ENCODE measurements around the gene CDK4.
"Not testable (repeated sequence)": the region's sequence is repeated elsewhere in the genome, so short reads cannot be mapped to it uniquely, and the experiment has no call there.

The CDK4 gene

GRCh38 chr12:57751788-57752667 is at the start of gene CDK4:
Gene CDK4, minus strand, starts transcription at chr12:57752310. Its CDS starts 593 bp downstream, at chr12:57751717.
- DNase-seq, result peak; percentile 94

GRCh38 chr12:57800965-57801364 is 48.9 kb upstream of the CDK4 start:
- DNase-seq, result no peak

- no peak for DNase-seq
These were observed 45.8 kb upstream of the CDK4 start for GRCh38 chr12:57797933-57798332.

GRCh38 chr12:57796996-57797395 is 44.9 kb upstream of the CDK4 start:
- DNase-seq, result no peak

- no peak for DNase-seq
These were observed 43.2 kb upstream of the CDK4 start for GRCh38 chr12:57795354-57795753.

GRCh38 chr12:57793920-57794319 is 41.8 kb upstream of the CDK4 start:
- DNase-seq, result no peak

- no peak for DNase-seq
These were observed 31.8 kb upstream of the CDK4 start for GRCh38 chr12:57783861-57784260.

GRCh38 chr12:57783466-57783801 is 31.3 kb upstream of the CDK4 start:
- DNase-seq, result no peak

- DNase-seq, result peak; percentile 54
These were observed 30.7 kb upstream of the CDK4 start, which contains the start of gene TSFM for GRCh38 chr12:57782608-57783465. Gene TSFM, plus strand, starts transcription at chr12:57782787. Its CDS starts 15 bp downstream, at chr12:57782802.

- DNase-seq, result no peak
These were observed 30.1 kb upstream of the CDK4 start for GRCh38 chr12:57782243-57782607.

- no peak for DNase-seq
These were observed 29.7 kb upstream of the CDK4 start for GRCh38 chr12:57781801-57782200.

GRCh38 chr12:57781244-57781643 is 29.1 kb upstream of the CDK4 start:
- DNase-seq, result peak; percentile 11

- DNase-seq, result no peak
These were observed 28.3 kb upstream of the CDK4 start for GRCh38 chr12:57780284-57780897.

- no peak for DNase-seq
These were observed 27.6 kb upstream of the CDK4 start for GRCh38 chr12:57779736-57780135.

GRCh38 chr12:57777911-57778310 is 25.8 kb upstream of the CDK4 start:
- DNase-seq, result no peak

- DNase-seq, result no peak
These were observed 25.3 kb upstream of the CDK4 start for GRCh38 chr12:57777367-57777766.

GRCh38 chr12:57776247-57776587 is 24.1 kb upstream of the CDK4 start:
- no peak for DNase-seq

GRCh38 chr12:57775563-57776246 is 23.6 kb upstream of the CDK4 start:
- DNase-seq, result no peak

- no peak for DNase-seq
These were observed 22.9 kb upstream of the CDK4 start for GRCh38 chr12:57775044-57775443.

- not testable (repeated sequence) for DNase-seq
These were observed 22.5 kb upstream of the CDK4 start for GRCh38 chr12:57774634-57775033.

- no peak for DNase-seq
These were observed 20.6 kb upstream of the CDK4 start, which contains the start of gene EEF1AKMT3 for GRCh38 chr12:57772429-57773322. Gene EEF1AKMT3, plus strand, starts transcription at chr12:57772614. Its CDS starts 111 bp downstream, at chr12:57772725.

All from SIG-M5 (cell line).